ENCODE measurements around the gene NVL.

The NVL gene

DNA sequence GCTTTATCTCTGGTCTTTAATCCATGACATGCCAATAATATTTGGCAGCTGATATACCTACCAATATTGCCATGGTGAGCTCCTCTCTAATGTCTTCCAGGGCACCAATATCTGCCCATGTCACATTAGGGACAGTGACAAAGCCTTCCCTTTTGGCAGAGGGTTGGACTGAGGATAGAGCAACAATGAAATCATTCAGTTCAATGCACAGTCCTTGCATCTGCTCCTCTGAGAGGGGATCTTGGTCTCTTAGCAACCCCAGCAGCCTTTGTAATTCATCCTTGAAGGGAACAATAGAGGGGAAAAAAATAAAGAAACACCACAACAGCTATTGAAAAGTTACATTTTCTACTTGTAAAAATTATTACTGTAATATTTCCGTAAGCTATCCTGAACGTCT, 42.3 kb downstream of the NVL start:
- in situ Hi-C loops (cut with MboI; ENCODE audit: low pct_unique_long_range_greater_than_20kb, low sequenced_read_pairs, unreplicated experiment) = no loop called here
- no peak for DNase-seq (ENCODE audit: low spot score)
- TF ChIP-seq, protein P1, sequence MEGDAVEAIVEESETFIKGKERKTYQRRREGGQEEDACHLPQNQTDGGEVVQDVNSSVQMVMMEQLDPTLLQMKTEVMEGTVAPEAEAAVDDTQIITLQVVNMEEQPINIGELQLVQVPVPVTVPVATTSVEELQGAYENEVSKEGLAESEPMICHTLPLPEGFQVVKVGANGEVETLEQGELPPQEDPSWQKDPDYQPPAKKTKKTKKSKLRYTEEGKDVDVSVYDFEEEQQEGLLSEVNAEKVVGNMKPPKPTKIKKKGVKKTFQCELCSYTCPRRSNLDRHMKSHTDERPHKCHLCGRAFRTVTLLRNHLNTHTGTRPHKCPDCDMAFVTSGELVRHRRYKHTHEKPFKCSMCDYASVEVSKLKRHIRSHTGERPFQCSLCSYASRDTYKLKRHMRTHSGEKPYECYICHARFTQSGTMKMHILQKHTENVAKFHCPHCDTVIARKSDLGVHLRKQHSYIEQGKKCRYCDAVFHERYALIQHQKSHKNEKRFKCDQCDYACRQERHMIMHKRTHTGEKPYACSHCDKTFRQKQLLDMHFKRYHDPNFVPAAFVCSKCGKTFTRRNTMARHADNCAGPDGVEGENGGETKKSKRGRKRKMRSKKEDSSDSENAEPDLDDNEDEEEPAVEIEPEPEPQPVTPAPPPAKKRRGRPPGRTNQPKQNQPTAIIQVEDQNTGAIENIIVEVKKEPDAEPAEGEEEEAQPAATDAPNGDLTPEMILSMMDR (IDR thresholded peaks at IDR 0.05; ENCODE audit: extremely low read depth, insufficient read depth, missing control alignments) = no peak

GRCh38 chr1:224282140-224282539, 47.8 kb downstream of the NVL start:
- in situ Hi-C loops (cut with MboI; ENCODE audit: low pct_unique_long_range_greater_than_20kb, low sequenced_read_pairs, unreplicated experiment) = no loop called here
- no peak for DNase-seq (ENCODE audit: low spot score)

DNA sequence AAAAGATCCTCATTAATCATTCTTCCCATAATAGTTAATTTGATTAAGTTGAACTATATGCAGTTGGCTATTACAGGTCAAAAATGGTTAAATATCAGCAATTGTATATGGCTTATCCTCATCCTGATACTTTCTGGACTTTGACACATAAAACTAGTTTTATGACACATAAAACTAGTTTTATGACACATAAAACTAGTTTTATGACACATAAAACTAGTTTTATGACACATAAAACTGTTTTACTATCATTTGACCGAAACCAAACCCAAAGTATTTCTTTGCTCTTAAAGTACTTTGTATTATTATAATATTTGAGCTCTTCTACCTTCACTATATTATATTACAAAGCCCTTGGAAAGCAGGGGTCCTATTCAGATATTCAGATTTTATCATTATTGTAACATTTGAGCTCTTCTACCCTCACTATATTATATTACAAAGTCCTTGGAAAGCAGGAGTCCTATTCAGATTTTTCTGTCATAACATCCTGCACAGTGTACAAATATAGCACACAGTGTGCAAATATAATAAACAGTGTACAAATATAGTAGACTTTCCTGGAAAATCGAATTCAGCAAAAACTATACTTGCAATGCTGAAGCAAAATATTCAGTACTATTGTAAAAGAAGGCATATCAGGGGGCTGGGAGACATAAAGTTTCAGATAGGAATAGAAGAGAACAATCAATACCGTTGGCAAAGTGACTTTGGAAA, 53.0 kb downstream of the NVL start:
- no peak for DNase-seq (ENCODE audit: low spot score)
- TF ChIP-seq, protein P1 (IDR thresholded peaks at IDR 0.05; ENCODE audit: extremely low read depth, insufficient read depth, missing control alignments) = no peak
- in situ Hi-C loops (cut with MboI; ENCODE audit: low pct_unique_long_range_greater_than_20kb, low sequenced_read_pairs, unreplicated experiment) = no loop called here

More at GRCh38 chr1:224282140-224282539, 47.8 kb downstream of the NVL start:
- TF ChIP-seq, protein P1 (IDR thresholded peaks at IDR 0.05; ENCODE audit: extremely low read depth, insufficient read depth, missing control alignments) = no peak

- DNase-seq (ENCODE audit: low spot score) = no peak
- in situ Hi-C loops (cut with MboI; ENCODE audit: low pct_unique_long_range_greater_than_20kb, low sequenced_read_pairs, unreplicated experiment) = no loop called here
- TF ChIP-seq, protein P1 (IDR thresholded peaks at IDR 0.05; ENCODE audit: extremely low read depth, insufficient read depth, missing control alignments) = no peak
Measured at GRCh38 chr1:224274970-224275626, 54.9 kb downstream of the NVL start.

GRCh38 chr1:224273641-224274040, 56.3 kb downstream of the NVL start:
- TF ChIP-seq, protein P1 (IDR thresholded peaks at IDR 0.05; ENCODE audit: extremely low read depth, insufficient read depth, missing control alignments) = no peak
- DNase-seq (ENCODE audit: low spot score) = no peak
- in situ Hi-C loops (cut with MboI; ENCODE audit: low pct_unique_long_range_greater_than_20kb, low sequenced_read_pairs, unreplicated experiment) = no loop called here

DNA sequence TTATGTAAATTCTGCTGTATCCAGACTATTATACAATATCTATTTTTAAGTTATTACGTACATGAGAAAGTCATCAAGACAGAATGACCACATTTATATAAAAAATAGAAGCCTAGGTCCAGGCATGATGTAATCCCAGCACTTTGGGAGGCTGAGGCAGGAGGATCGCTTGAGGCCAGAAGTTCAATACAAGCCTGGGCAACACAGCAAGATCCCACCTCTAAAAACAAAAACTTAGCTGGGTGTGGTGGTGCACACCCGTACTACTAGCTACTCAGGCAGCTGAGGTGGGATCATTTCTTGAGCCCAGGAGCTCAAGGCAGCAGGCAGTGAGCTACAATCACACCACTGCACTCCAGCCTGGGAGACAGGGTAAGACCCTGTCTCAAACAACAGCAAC, 58.9 kb downstream of the NVL start:
- no peak for DNase-seq (ENCODE audit: low spot score)
- in situ Hi-C loops (cut with MboI; ENCODE audit: low pct_unique_long_range_greater_than_20kb, low sequenced_read_pairs, unreplicated experiment) = no loop called here
- TF ChIP-seq, protein P1 (IDR thresholded peaks at IDR 0.05; ENCODE audit: extremely low read depth, insufficient read depth, missing control alignments) = no peak

All from GM13977 (cell line).